IMR-90 (cell line): ENCODE measurements around the gene KLHL3. TPM values are rescaled to one million over a fixed set of nuclear protein-coding genes. Genes with fewer than 3 reads are reported as not detected.

Experiments used
- ATAC-seq: fragments of 200-7000 bp; cut with Tn5 transposase; 2 replicates; pipeline ENCODE4 v1.9.1; 2020; ENCODE audit warnings: low read depth, mild to moderate bottlenecking, moderate library complexity
- BruUV-seq: library from RNA; stranded (reverse); fragments of 400-500 nt; replicated peaks from 2 replicates; lab custom pipeline; 2021; lab: Mats Ljungman, UMichigan
- CTCF ChIA-PET: fragments of 300-600 bp; formaldehyde crosslinking; extraction: SDS; loops from one replicate; lab custom pipeline; 2021; ENCODE audit warnings: antibody characterized with exemption; lab: Yijun Ruan, JAX
- POLR2A ChIA-PET: fragments of 300-600 bp; sonication (Branson Sonifier 250); formaldehyde crosslinking; loops from one replicate; lab custom pipeline; 2022; ENCODE audit warnings: antibody characterized with exemption; ENCODE audit not compliant: unreplicated experiment; lab: Charles Lee
- DNase-seq: peaks from one replicate; pipeline ENCODE4 v3.0.0; 2013
- H2AFZ ChIP-seq: replicated peaks from 2 replicates; pipeline ENCODE3; 2013; ENCODE audit warnings: low read length, mild to moderate bottlenecking; ENCODE audit not compliant: poor library complexity
- H2AK5ac ChIP-seq: 2 replicates; pipeline ENCODE4 v1.6.1; 2013; ENCODE audit warnings: low read depth, low read length, inconsistent platforms
- H2AK9ac ChIP-seq: replicated peaks from 2 replicates; pipeline ENCODE3; 2013; ENCODE audit warnings: mild to moderate bottlenecking, low read depth, low read length, moderate library complexity; ENCODE audit not compliant: poor library complexity
- H2BK120ac ChIP-seq: 2 replicates; pipeline ENCODE4 v1.6.1; 2013; ENCODE audit warnings: low read depth, low read length, inconsistent platforms
- H2BK15ac ChIP-seq: 3 replicates; pipeline ENCODE4 v1.6.1; 2013; ENCODE audit warnings: low read depth, low read length, inconsistent platforms
- H2BK20ac ChIP-seq: 2 replicates; pipeline ENCODE4 v1.6.1; 2013; ENCODE audit warnings: low read depth, mild to moderate bottlenecking, inconsistent platforms, low read length, moderate library complexity
- H2BK5ac ChIP-seq: 2 replicates; pipeline ENCODE4 v1.6.1; 2013; ENCODE audit warnings: mild to moderate bottlenecking, low read depth, low read length, inconsistent platforms; ENCODE audit not compliant: poor library complexity, severe bottlenecking
- H3K14ac ChIP-seq: replicated peaks from 2 replicates; pipeline ENCODE4 v1.6.1; 2013; ENCODE audit warnings: low read depth, low read length, inconsistent platforms
- H3K18ac ChIP-seq: 2 replicates; pipeline ENCODE4 v1.6.1; 2013; ENCODE audit warnings: low read depth, low read length, control low read depth
- H3K23ac ChIP-seq: 2 replicates; pipeline ENCODE4 v1.6.1; 2013; ENCODE audit warnings: low read depth, low read length, inconsistent platforms
- H3K27ac ChIP-seq: 2 replicates; pipeline ENCODE4 v1.5.1; 2013; ENCODE audit warnings: mild to moderate bottlenecking, control low read depth, low read length; ENCODE audit not compliant: insufficient read depth
- H3K27me3 ChIP-seq: 2 replicates; pipeline ENCODE4 v1.6.1; 2013; ENCODE audit warnings: low read length; ENCODE audit not compliant: control insufficient read depth, insufficient read depth
- H3K36me3 ChIP-seq: 2 replicates; pipeline ENCODE4 v1.6.1; 2013; ENCODE audit warnings: low read length, mixed read lengths; ENCODE audit not compliant: control insufficient read depth, insufficient read depth
- H3K4ac ChIP-seq: 2 replicates; pipeline ENCODE4 v1.6.1; 2013; ENCODE audit warnings: low read depth, low read length, inconsistent platforms
- H3K4me1 ChIP-seq: 2 replicates; pipeline ENCODE4 v1.6.1; 2013; ENCODE audit warnings: low read length, mixed read lengths; ENCODE audit not compliant: control insufficient read depth, insufficient read depth
- H3K4me2 ChIP-seq: 2 replicates; pipeline ENCODE4 v1.6.1; 2013; ENCODE audit warnings: low read depth, mild to moderate bottlenecking, control low read depth, low read length, moderate library complexity
- H3K4me3 ChIP-seq: 2 replicates; pipeline ENCODE4 v1.5.1; 2013; ENCODE audit warnings: low read depth, mild to moderate bottlenecking, control low read depth, low read length, moderate library complexity; ENCODE audit not compliant: insufficient read depth
- H3K56ac ChIP-seq: 2 replicates; pipeline ENCODE4 v1.6.1; 2013; ENCODE audit warnings: low read length, inconsistent platforms; ENCODE audit not compliant: insufficient read depth; ENCODE audit errors: extremely low read depth
- H3K79me1 ChIP-seq, 2 experiments: 2 replicates each; pipeline ENCODE4 v1.6.1; 2013; ENCODE audit warnings: low read length in 2 of 2, inconsistent platforms in 1 of 2, low read depth in 1 of 2
- H3K9ac ChIP-seq: 2 replicates; pipeline ENCODE4 v1.6.1; 2013; ENCODE audit warnings: low read depth, low read length, control low read depth
- H3K9me1 ChIP-seq: 2 replicates; pipeline ENCODE4 v1.6.1; 2013; ENCODE audit warnings: low read length, inconsistent platforms; ENCODE audit not compliant: insufficient read depth
- H3K9me3 ChIP-seq: 2 replicates; pipeline ENCODE4 v1.6.1; 2013; ENCODE audit warnings: low read length; ENCODE audit not compliant: control insufficient read depth, insufficient read depth
- H4K20me1 ChIP-seq: 2 replicates; pipeline ENCODE4 v1.6.1; 2013; ENCODE audit warnings: low read length, inconsistent platforms; ENCODE audit not compliant: insufficient read depth
- H4K5ac ChIP-seq: 2 replicates; pipeline ENCODE4 v1.6.1; 2013; ENCODE audit warnings: mild to moderate bottlenecking, low read depth, low read length, control low read depth
- H4K8ac ChIP-seq, 2 experiments: 2 replicates each; pipeline ENCODE4 v1.6.1; 2013; ENCODE audit warnings: low read depth in 2 of 2, low read length in 2 of 2, control low read depth in 1 of 2, inconsistent platforms in 1 of 2
- H4K91ac ChIP-seq: 2 replicates; pipeline ENCODE4 v1.6.1; 2013; ENCODE audit warnings: low read depth, low read length, inconsistent platforms; ENCODE audit not compliant: insufficient read depth
- POLR2A ChIP-seq: IDR thresholded peaks from 2 replicates; pipeline ENCODE4 v1.6.1; 2012; ENCODE audit warnings: mild to moderate bottlenecking, low read depth, low read length
- RAD21 ChIP-seq: IDR thresholded peaks from 2 replicates; pipeline ENCODE4 v1.6.1; 2012; ENCODE audit warnings: low read length, improper control_type of control experiment
- RCOR1 ChIP-seq: IDR thresholded peaks from 2 replicates; pipeline ENCODE4 v1.6.1; 2012; ENCODE audit warnings: mild to moderate bottlenecking, low read length, improper control_type of control experiment; ENCODE audit not compliant: insufficient replicate concordance
- RFX5 ChIP-seq: IDR thresholded peaks from 2 replicates; pipeline ENCODE4 v1.8.0; 2012; ENCODE audit warnings: low read depth, mild to moderate bottlenecking, low read length, moderate library complexity
- WGBS, 2 experiments: methylation state at CpG; one replicate each; pipeline versions ENCODE4 v1.1.5 to v1.1.7; 2013; ENCODE audit warnings: missing lambda C conversion rate in 2 of 2; ENCODE audit not compliant: insufficient read length in 1 of 2; ENCODE audit errors: extremely low coverage in 2 of 2; 5-methylcytosine and 5-hydroxymethylcytosine counted together
- dilution Hi-C: fragments of 300-500 bp; cut with HindIII; formaldehyde crosslinking; loops from one replicate; pipeline ENCODE4 v1.14.3; 2018; ENCODE audit warnings: low sequenced_read_pairs; ENCODE audit not compliant: unreplicated experiment
- in situ Hi-C: fragments of 300-500 bp; cut with MboI; formaldehyde crosslinking; loops from 3 replicates; pipeline ENCODE4 v1.14.3; 2019; ENCODE audit warnings: low sequenced_read_pairs, inconsistent platforms, mixed read lengths
- intact Hi-C: fragments of 100-400 bp; cut with micrococcal nuclease; formaldehyde crosslinking; loops from 2 replicates; pipeline ENCODE4 v1.10.0; 2022
- polyA plus RNA-seq, 3 experiments: library from polyadenylated mRNA; depleted of rRNA; stranded (reverse); fragments of >200 nt; gene quantifications; 2 replicates each; pipeline ENCODE4 v1.2.3, GENCODE V29; 2012; ENCODE audit warnings: low replicate concordance in 1 of 3
- total RNA-seq: library from RNA; depleted of rRNA; stranded (reverse); fragments of >200 nt; gene quantifications from 2 replicates; pipeline ENCODE4 v1.2.3, GENCODE V29; 2012
- TF ChIP-seq, protein P1 (sequence below): fragments of 150-350 bp; IDR thresholded peaks from 2 replicates; pipeline ENCODE4 v1.6.1; 2017; ENCODE audit warnings: mild to moderate bottlenecking, antibody characterized with exemption, low read length, low read depth

The KLHL3 gene
- total and polyA plus RNA-seq, 2 of the 4 experiments (the other 2 are of a cell fraction): 2.3 to 4.1 TPM

DNA sequence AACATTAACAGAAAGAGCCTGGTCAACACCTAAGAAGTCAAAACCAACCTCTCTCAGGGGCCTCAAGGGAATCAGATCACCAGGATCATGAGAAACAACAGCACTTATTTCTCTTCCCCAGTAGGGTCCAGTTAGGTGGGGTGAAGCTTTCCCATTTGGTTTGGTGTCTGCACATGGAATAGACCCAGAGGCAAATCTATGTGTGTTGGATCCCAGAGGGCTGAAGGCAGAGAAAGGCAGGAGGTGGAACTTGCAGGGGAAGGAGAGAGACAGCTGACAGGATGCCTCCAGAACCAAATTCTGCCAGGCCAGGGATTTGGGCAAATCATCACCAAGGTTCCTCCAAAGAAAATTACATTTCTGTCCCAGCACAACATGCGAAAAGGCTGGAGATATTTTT, 132.0 kb downstream of the KLHL3 start:
- CTCF ChIA-PET: no interaction called here

More for the DNA sequence above, 132.0 kb downstream of the KLHL3 start:
- no TSS peak for BruUV-seq
- intact Hi-C loops: no loop called here
- Histone ChIP-seq H3K9me3 (no peaks in the 10 kb centered on the region), H2BK5ac (no peak overlapping the region), H2AK5ac (no peak overlapping the region), H3K4me2 (no peak overlapping the region), H3K9me1 (no peaks in the 10 kb centered on the region), H4K8ac (no peak overlapping the region), H3K79me1 (no peaks in the 10 kb centered on the region), H2AK9ac (no peak overlapping the region), H3K4ac (no peak overlapping the region), H3K18ac (no peak overlapping the region), H2BK20ac (no peak overlapping the region), H2AFZ (no peak overlapping the region), H3K27me3 (peaks cover 10% of the 10 kb centered on the region), H4K20me1 (no peaks in the 10 kb centered on the region), H4K91ac (no peak overlapping the region), H3K9ac (no peak overlapping the region), H3K4me3 (no peak overlapping the region), H3K4me1 (no peaks in the 10 kb centered on the region), H3K56ac (no peak overlapping the region), H2BK120ac (no peak overlapping the region), H4K5ac (no peak overlapping the region), H3K23ac (no peak overlapping the region), H2BK15ac (no peak overlapping the region), H3K36me3 (no peaks in the 10 kb centered on the region), H3K27ac (no peak overlapping the region), H3K14ac (no peak overlapping the region)
- dilution Hi-C loops: no loop called here
- POLR2A ChIA-PET: no interaction called here
- ATAC-seq (no peak), DNase-seq (no peak)
- TF ChIP-seq RFX5: no peak
- no peak for TF ChIP-seq POLR2A
- TF ChIP-seq, protein P1, sequence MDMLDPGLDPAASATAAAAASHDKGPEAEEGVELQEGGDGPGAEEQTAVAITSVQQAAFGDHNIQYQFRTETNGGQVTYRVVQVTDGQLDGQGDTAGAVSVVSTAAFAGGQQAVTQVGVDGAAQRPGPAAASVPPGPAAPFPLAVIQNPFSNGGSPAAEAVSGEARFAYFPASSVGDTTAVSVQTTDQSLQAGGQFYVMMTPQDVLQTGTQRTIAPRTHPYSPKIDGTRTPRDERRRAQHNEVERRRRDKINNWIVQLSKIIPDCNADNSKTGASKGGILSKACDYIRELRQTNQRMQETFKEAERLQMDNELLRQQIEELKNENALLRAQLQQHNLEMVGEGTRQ: no peak
- no peak for TF ChIP-seq RAD21
- no peak for TF ChIP-seq RCOR1
- in situ Hi-C loops: no loop called here
- WGBS, 2 experiments: no CpG with 5 or more reads among the region's 1 CpG
